ENCODE results near the gene SLC23A2. TPM values are rescaled to one million over a fixed set of nuclear protein-coding genes. Genes with fewer than 3 reads are reported as not detected.

The SLC23A2 gene
- total RNA-seq, 4 donors from 2014 or later, result 2.6 to 3.6 (median 3.1) TPM

GRCh38 chr20:4956200-4956810, 45.0 kb downstream of the SLC23A2 start:
- Histone ChIP-seq H3K4me1 (peaks cover 0 to 3% of the 10 kb centered on the region in 2 donors), H3K27me3 (no peaks in the 10 kb centered on the region), H3K9me3 (no peaks in the 10 kb centered on the region), H3K36me3 (no peaks in the 10 kb centered on the region), H3K4me3 (no peak overlapping the region), H3K27ac (no peak overlapping the region)
- no peak for DNase-seq
- intact Hi-C loops (cut with DNase I; ENCODE audit: low total_unique reads), result no loop called here
- peak in 1 of 2 donors; percentile 46 for ATAC-seq
- TF ChIP-seq, protein P1, sequence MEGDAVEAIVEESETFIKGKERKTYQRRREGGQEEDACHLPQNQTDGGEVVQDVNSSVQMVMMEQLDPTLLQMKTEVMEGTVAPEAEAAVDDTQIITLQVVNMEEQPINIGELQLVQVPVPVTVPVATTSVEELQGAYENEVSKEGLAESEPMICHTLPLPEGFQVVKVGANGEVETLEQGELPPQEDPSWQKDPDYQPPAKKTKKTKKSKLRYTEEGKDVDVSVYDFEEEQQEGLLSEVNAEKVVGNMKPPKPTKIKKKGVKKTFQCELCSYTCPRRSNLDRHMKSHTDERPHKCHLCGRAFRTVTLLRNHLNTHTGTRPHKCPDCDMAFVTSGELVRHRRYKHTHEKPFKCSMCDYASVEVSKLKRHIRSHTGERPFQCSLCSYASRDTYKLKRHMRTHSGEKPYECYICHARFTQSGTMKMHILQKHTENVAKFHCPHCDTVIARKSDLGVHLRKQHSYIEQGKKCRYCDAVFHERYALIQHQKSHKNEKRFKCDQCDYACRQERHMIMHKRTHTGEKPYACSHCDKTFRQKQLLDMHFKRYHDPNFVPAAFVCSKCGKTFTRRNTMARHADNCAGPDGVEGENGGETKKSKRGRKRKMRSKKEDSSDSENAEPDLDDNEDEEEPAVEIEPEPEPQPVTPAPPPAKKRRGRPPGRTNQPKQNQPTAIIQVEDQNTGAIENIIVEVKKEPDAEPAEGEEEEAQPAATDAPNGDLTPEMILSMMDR (IDR thresholded peaks at IDR 0.05 in 4 of 5, conservative IDR thresholded peaks at IDR 0.05 in 1 of 5), result peak; percentile 26 to 78 (median 73)
- no peak for TF ChIP-seq POLR2A (IDR thresholded peaks at IDR 0.05)
- in situ Hi-C loops (cut with MboI; ENCODE audit: low sequenced_read_pairs in 4 of 4), result loop anchor here in 2 of 4 donors (5.0 kb wide), 2 partner anchors 184 to 199 kb away; no protein-coding TSS in a partner anchor

DNA sequence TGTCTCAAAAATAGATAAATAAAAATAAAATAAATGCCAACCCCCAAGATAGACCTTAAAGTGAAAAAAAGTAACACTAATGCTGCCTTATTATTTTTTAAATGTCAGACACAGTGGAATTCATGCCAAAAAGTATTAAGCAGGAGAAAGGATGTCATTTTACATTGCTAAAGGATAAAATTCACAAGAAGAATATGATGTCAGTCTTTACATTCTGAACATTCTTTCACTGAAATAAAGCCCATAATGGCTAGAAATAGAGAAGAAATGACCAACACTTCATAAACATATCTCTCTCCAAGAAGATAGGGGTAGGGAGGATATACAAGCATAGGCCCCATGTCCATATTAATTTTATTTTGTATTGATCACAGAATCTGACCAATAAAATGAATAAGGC, 47.4 kb downstream of the SLC23A2 start:
- Histone ChIP-seq H3K9me3 (no peaks in the 10 kb centered on the region), H3K27ac (no peak overlapping the region), H3K27me3 (no peaks in the 10 kb centered on the region), H3K4me1 (peaks cover 0 to 8% of the 10 kb centered on the region in 2 donors), H3K4me3 (no peak overlapping the region), H3K36me3 (no peaks in the 10 kb centered on the region)
- ATAC-seq (no peak), DNase-seq (no peak)
- in situ Hi-C loops (cut with MboI; ENCODE audit: low sequenced_read_pairs in 4 of 4), result no loop called here
- TF ChIP-seq POLR2A (IDR thresholded peaks at IDR 0.05), result no peak
- TF ChIP-seq, protein P1 (IDR thresholded peaks at IDR 0.05 in 4 of 5, conservative IDR thresholded peaks at IDR 0.05 in 1 of 5), result no peak
- intact Hi-C loops (cut with DNase I; ENCODE audit: low total_unique reads), result no loop called here

DNA sequence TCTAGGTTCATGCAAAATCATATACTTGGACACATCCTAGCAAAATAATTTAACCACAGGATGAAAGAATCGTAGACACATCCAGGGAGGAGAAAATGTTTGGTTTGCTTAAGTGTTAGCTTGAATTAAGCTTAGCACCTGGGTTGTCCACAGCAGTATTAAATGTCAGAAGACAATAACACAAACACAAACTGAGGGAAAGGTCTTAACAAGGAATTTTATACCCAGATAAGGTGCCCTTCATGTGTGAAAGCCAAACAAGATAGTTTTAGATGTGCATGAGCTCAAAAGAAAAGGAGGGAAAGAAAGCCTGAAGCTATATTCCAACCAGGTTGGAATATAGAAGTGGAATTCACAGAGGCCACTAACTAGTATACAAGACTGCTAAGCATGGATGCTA, 49.1 kb downstream of the SLC23A2 start:
- Histone ChIP-seq H3K9me3 (no peaks in the 10 kb centered on the region), H3K36me3 (no peaks in the 10 kb centered on the region), H3K27ac (no peak overlapping the region), H3K4me1 (peaks cover 0 to 5% of the 10 kb centered on the region in 2 donors), H3K27me3 (no peaks in the 10 kb centered on the region), H3K4me3 (no peak overlapping the region)
- in situ Hi-C loops (cut with MboI; ENCODE audit: low sequenced_read_pairs in 4 of 4), result no loop called here
- ATAC-seq, result no peak
- no peak for TF ChIP-seq POLR2A (IDR thresholded peaks at IDR 0.05)
- TF ChIP-seq, protein P1 (IDR thresholded peaks at IDR 0.05 in 4 of 5, conservative IDR thresholded peaks at IDR 0.05 in 1 of 5), result no peak
- intact Hi-C loops (cut with DNase I; ENCODE audit: low total_unique reads), result no loop called here
- no peak for DNase-seq

- no peak for DNase-seq
- TF ChIP-seq, protein P1 (IDR thresholded peaks at IDR 0.05 in 4 of 5, conservative IDR thresholded peaks at IDR 0.05 in 1 of 5), result no peak
- TF ChIP-seq POLR2A (IDR thresholded peaks at IDR 0.05), result no peak
- intact Hi-C loops (cut with DNase I; ENCODE audit: low total_unique reads) (no loop called here), in situ Hi-C loops (cut with MboI; ENCODE audit: low sequenced_read_pairs in 4 of 4) (no loop called here)
- no peaks in the 10 kb centered on the region for H3K9me3 ChIP-seq
- ATAC-seq, result peak; percentile 47 to 69
- H3K4me3 ChIP-seq, result no peak overlapping the region
- peak overlapping the region; percentile 8 to 60 (median 14) for H3K27ac ChIP-seq
- H3K4me1 ChIP-seq, result peaks cover 0 to 5% of the 10 kb centered on the region in 2 donors
- no peaks in the 10 kb centered on the region for H3K27me3 ChIP-seq
- no peaks in the 10 kb centered on the region for H3K36me3 ChIP-seq
Measured at GRCh38 chr20:4951299-4951698, 50.0 kb downstream of the SLC23A2 start.
